SK-N-SH (cell line): ENCODE data around the gene SQOR. TPM values are rescaled to one million over a fixed set of nuclear protein-coding genes. Genes with fewer than 3 reads are reported as not detected.
"Not testable (repeated sequence)": the region's sequence is repeated elsewhere in the genome, so short reads cannot be mapped to it uniquely, and the experiment has no call there.

Experiments used
- CTCF ChIA-PET: fragments of 300-600, 350-600 bp; formaldehyde crosslinking; extraction: SDS; loops from one replicate; lab custom pipeline; 2021; lab: Yijun Ruan, JAX
- POLR2A ChIA-PET: fragments of 350-600 bp; sonication (Branson Sonifier 250); formaldehyde crosslinking; extraction: SDS; loops from one replicate; lab custom pipeline; 2020; ENCODE audit warnings: antibody characterized with exemption, inconsistent platforms; lab: Yijun Ruan, JAX
- DNase-seq: peaks from one replicate; pipeline ENCODE4 v3.0.0; 2012
- H2AFZ ChIP-seq: fragments of 200-600 bp; sonication (generic); 2 replicates; pipeline ENCODE4 v1.8.1; 2016; ENCODE audit warnings: antibody characterized with exemption, mild to moderate bottlenecking, low read depth
- H3F3A ChIP-seq: fragments of 200-600 bp; sonication (generic); replicated peaks from 2 replicates; pipeline ENCODE3; 2016; ENCODE audit warnings: antibody characterized with exemption, mild to moderate bottlenecking; ENCODE audit not compliant: insufficient read depth
- H3K27ac ChIP-seq, 2 experiments: fragments of 200-500 bp in 1 of 2; fragments of 200-600 bp in 1 of 2; sonication (Bioruptor generic) in 1 of 2; sonication (generic), shearing (Covaris generic) in 1 of 2; 2 replicates each; pipeline versions ENCODE4 v1.5.1 to v1.6.1; 2014 to 2016; ENCODE audit warnings: low read depth in 2 of 2, inconsistent platforms in 1 of 2, low read length in 1 of 2, mild to moderate bottlenecking in 1 of 2, mixed read lengths in 1 of 2
- H3K27me3 ChIP-seq: fragments of 200-600 bp; sonication (generic), shearing (Covaris generic); 2 replicates; pipeline ENCODE4 v1.6.1; 2016; ENCODE audit warnings: mixed run types; ENCODE audit not compliant: insufficient read depth
- H3K36me3 ChIP-seq, 2 experiments: fragments of 200-500 bp in 1 of 2; fragments of 200-600 bp in 1 of 2; sonication (Bioruptor generic) in 1 of 2; sonication (generic) in 1 of 2; replicated peaks in 1 of 2; 2 replicates each; pipeline versions ENCODE3 to v1.5.1; 2014 to 2016; ENCODE audit warnings: low read length in 1 of 2, mild to moderate bottlenecking in 1 of 2; ENCODE audit not compliant: insufficient read depth in 2 of 2, control insufficient read depth in 1 of 2
- H3K4me1 ChIP-seq, 2 experiments: fragments of 200-500 bp in 1 of 2; fragments of 200-600 bp in 1 of 2; sonication (Bioruptor generic) in 1 of 2; sonication (generic), shearing (Covaris generic) in 1 of 2; 2 replicates each; pipeline versions ENCODE4 v1.5.1 to v1.6.1; 2014 to 2016; ENCODE audit warnings: low read depth in 1 of 2, low read length in 1 of 2, mixed run types in 1 of 2; ENCODE audit not compliant: insufficient read depth in 2 of 2, control insufficient read depth in 1 of 2
- H3K4me2 ChIP-seq: fragments of 200-600 bp; sonication (generic), shearing (Covaris generic); 2 replicates; pipeline ENCODE4 v1.6.1; 2017; ENCODE audit warnings: mixed run types
- H3K4me3 ChIP-seq, 2 experiments: fragments of 200-500 bp in 1 of 2; fragments of 200-600 bp in 1 of 2; sonication (Bioruptor generic) in 1 of 2; sonication (generic), shearing (Covaris generic) in 1 of 2; 2 replicates each; pipeline versions ENCODE4 v1.5.1 to v1.8.1; 2014 to 2016; ENCODE audit warnings: low read depth in 2 of 2, inconsistent platforms in 1 of 2, low read length in 1 of 2, mild to moderate bottlenecking in 1 of 2, mixed read lengths in 1 of 2, moderate library complexity in 1 of 2
- H3K79me2 ChIP-seq: fragments of 200-600 bp; sonication (generic); 2 replicates; pipeline ENCODE4 v1.8.1; 2017; ENCODE audit warnings: mild to moderate bottlenecking; ENCODE audit not compliant: insufficient read depth
- H3K9ac ChIP-seq: fragments of 200-600 bp; sonication (generic); 2 replicates; pipeline ENCODE4 v1.6.1; 2017; ENCODE audit warnings: mixed run types
- H3K9me2 ChIP-seq: fragments of 200-600 bp; sonication (generic); 2 replicates; pipeline ENCODE4 v1.6.1; 2017; ENCODE audit warnings: mixed run types
- H3K9me3 ChIP-seq: fragments of 200-600 bp; sonication (generic); 2 replicates; pipeline ENCODE4 v1.6.1; 2017; ENCODE audit warnings: mixed run types, mild to moderate bottlenecking, moderate library complexity
- H4K20me1 ChIP-seq: fragments of 200-600 bp; sonication (generic); 2 replicates; pipeline ENCODE4 v1.6.1; 2017; ENCODE audit warnings: mild to moderate bottlenecking, mixed run types; ENCODE audit not compliant: insufficient read depth
- ELF1 ChIP-seq: IDR thresholded peaks from 2 replicates; pipeline ENCODE4 v1.4.0; 2012
- EZH2phosphoT487 ChIP-seq: fragments of 200-600 bp; sonication (generic); IDR thresholded peaks from 2 replicates; pipeline ENCODE4 v1.6.1; 2017; ENCODE audit warnings: low read depth, mixed run types, mild to moderate bottlenecking, antibody characterized with exemption, moderate library complexity, borderline replicate concordance
- FOSL2 ChIP-seq: IDR thresholded peaks from 2 replicates; pipeline ENCODE4 v1.4.0; 2012; ENCODE audit warnings: low read depth, mild to moderate bottlenecking, moderate library complexity, borderline replicate concordance
- GATA2 ChIP-seq: sonication (generic); formaldehyde crosslinking; IDR thresholded peaks from 2 replicates; pipeline ENCODE4 v1.5.0; 2020; ENCODE audit warnings: mild to moderate bottlenecking, missing genetic modification reagents
- JUND ChIP-seq: IDR thresholded peaks from 2 replicates; pipeline ENCODE4 v1.4.0; 2012
- MEF2A ChIP-seq: IDR thresholded peaks from 2 replicates; pipeline ENCODE4 v1.4.0; 2012; ENCODE audit warnings: low read depth, borderline replicate concordance
- NFIC ChIP-seq: IDR thresholded peaks from 2 replicates; pipeline ENCODE4 v1.4.0; 2012; ENCODE audit warnings: borderline replicate concordance
- RAD21 ChIP-seq: IDR thresholded peaks from 2 replicates; pipeline ENCODE4 v1.6.1; 2012; ENCODE audit warnings: mild to moderate bottlenecking, low read length
- SIN3A ChIP-seq: IDR thresholded peaks from 2 replicates; pipeline ENCODE4 v1.6.1; 2012; ENCODE audit warnings: low read depth, mild to moderate bottlenecking, low read length, moderate library complexity, borderline replicate concordance
- SMC3 ChIP-seq: IDR thresholded peaks from 2 replicates; pipeline ENCODE4 v1.6.1; 2012; ENCODE audit warnings: low read depth, low read length, improper control_type of control experiment
- TCF12 ChIP-seq: IDR thresholded peaks from 2 replicates; pipeline ENCODE4 v1.4.0; 2012
- TEAD4 ChIP-seq: IDR thresholded peaks from 2 replicates; pipeline ENCODE4 v1.4.0; 2012; ENCODE audit warnings: mild to moderate bottlenecking, borderline replicate concordance; ENCODE audit not compliant: insufficient read depth
- USF1 ChIP-seq: IDR thresholded peaks from 2 replicates; pipeline ENCODE4 v1.4.0; 2012; ENCODE audit warnings: low read depth, borderline replicate concordance
- YY1 ChIP-seq: IDR thresholded peaks from 2 replicates; pipeline ENCODE4 v1.4.0; 2012; ENCODE audit warnings: low read depth, mild to moderate bottlenecking
- ZBTB33 ChIP-seq: IDR thresholded peaks from 2 replicates; pipeline ENCODE4 v1.4.0; 2012; ENCODE audit warnings: low read depth, borderline replicate concordance
- whole genome bisulfite sequencing: methylation state at CpG from one replicate; pipeline ENCODE4 v1.1.6; 2017; ENCODE audit warnings: low lambda C conversion rate; 5-methylcytosine and 5-hydroxymethylcytosine counted together
- polyA plus RNA-seq, 3 experiments: library from polyadenylated mRNA; depleted of rRNA; stranded (reverse); fragments of >200 nt; gene quantifications; 2 replicates each; pipeline ENCODE4 v1.2.3, GENCODE V29; 2012

Gene SQOR
- polyA plus RNA-seq, 1 of the 3 experiments (the other 2 are of a cell fraction): 7.8 TPM

GRCh38 chr15:45648521-45649200 lies 13.8 kb downstream of the SQOR start:
- H3F3A ChIP-seq: no peaks in the 10 kb centered on the region
- H3K4me2 ChIP-seq: no peak overlapping the region; the same call in 1 of the 2 replicates
- no peak for DNase-seq
- WGBS: 76% methylated on average over 4 of the region's 4 CpGs
- H3K9me3 ChIP-seq: no peaks in the 10 kb centered on the region
- H4K20me1 ChIP-seq: no peaks in the 10 kb centered on the region
- no peaks in the 10 kb centered on the region for H3K36me3 ChIP-seq
- H3K27me3 ChIP-seq: no peaks in the 10 kb centered on the region
- no peak overlapping the region for H3K4me3 ChIP-seq
- ChIA-PET CTCF (no interaction called here), POLR2A (interaction anchor here (0.7 kb wide), 1 partner anchor 15 kb away, joined by 3 read pairs; no protein-coding TSS in a partner anchor)
- no peaks in the 10 kb centered on the region for H3K79me2 ChIP-seq
- no peaks in the 10 kb centered on the region; a peak in 1 of 4 replicates for H3K4me1 ChIP-seq
- H3K9me2 ChIP-seq: no peaks in the 10 kb centered on the region
- TF ChIP-seq JUND: peak; percentile 14; the same call in 1 of the 2 replicates
- no peak for TF ChIP-seq RAD21
- TF ChIP-seq GATA2 (CRISPR knock-in tag): no peak
- TF ChIP-seq TEAD4: no peak
- no peak for TF ChIP-seq ELF1
- TF ChIP-seq ZBTB33: no peak
- TF ChIP-seq USF1: peak; percentile 51; the same call in 1 of the 2 replicates
- TF ChIP-seq MEF2A: no peak
- no peak for TF ChIP-seq NFIC
- TF ChIP-seq EZH2phosphoT487: no peak
- TF ChIP-seq YY1: no peak
- TF ChIP-seq SIN3A: no peak
- no peak for TF ChIP-seq SMC3
- TF ChIP-seq TCF12: peak; percentile 23; the same call in 1 of the 2 replicates
- peak; percentile 56 for TF ChIP-seq FOSL2
- no peak overlapping the region for H3K9ac ChIP-seq
- no peak overlapping the region; the same call in 1 of the 2 replicates for H2AFZ ChIP-seq
- H3K27ac ChIP-seq: no peak overlapping the region; a peak in 1 of 4 replicates

GRCh38 chr15:45650007-45650406 lies 15.2 kb downstream of the SQOR start:
- H3K9me2 ChIP-seq, H4K20me1 ChIP-seq, H3F3A ChIP-seq, H3K79me2 ChIP-seq, POLR2A ChIA-PET, DNase-seq, H3K36me3 ChIP-seq, H3K4me3 ChIP-seq, H3K4me2 ChIP-seq, H3K4me1 ChIP-seq, H3K27me3 ChIP-seq, H2AFZ ChIP-seq, H3K27ac ChIP-seq, CTCF ChIA-PET, H3K9ac ChIP-seq, H3K9me3 ChIP-seq: not testable (repeated sequence)
- 86% methylated on average over 9 of the region's 11 CpGs for WGBS
